ENCODE results near the gene ABCB8. TPM values are rescaled to one million over a fixed set of nuclear protein-coding genes. Genes with fewer than 3 reads are reported as not detected.

The ABCB8 gene
- polyA plus RNA-seq, 1 of the 3 experiments (the other 2 are of a cell fraction) = 36.0 TPM

- H3K27ac ChIP-seq (ENCODE audit: low read depth in 2 of 2, low read length in 1 of 2) = no peak overlapping the region
- no peaks in the 10 kb centered on the region for H3K9me3 ChIP-seq
- no peaks in the 10 kb centered on the region for H3K79me2 ChIP-seq (ENCODE audit: insufficient read depth)
- ChIA-PET CTCF (interaction anchor here (1.2 to 2.8 kb wide), 8 partner anchors 9 to 126 kb away, joined by 3 to 12 read pairs (median 6); no protein-coding TSS in a partner anchor), POLR2A (interaction anchor here (1.0 kb wide), 1 partner anchor 12 kb away, joined by 3 read pairs; no protein-coding TSS in a partner anchor)
- no peaks in the 10 kb centered on the region for H3F3A ChIP-seq (replicated peaks; ENCODE audit: insufficient read depth)
- no peak overlapping the region for H3K4me2 ChIP-seq
- H3K36me3 ChIP-seq (replicated peaks in 1 of 2; ENCODE audit: control insufficient read depth in 1 of 2, insufficient read depth in 2 of 2, low read length in 1 of 2) = no peaks in the 10 kb centered on the region
- peak; percentile 21 for DNase-seq
- H3K4me3 ChIP-seq (ENCODE audit: low read depth in 2 of 2, low read length in 1 of 2) = no peak overlapping the region
- H3K4me1 ChIP-seq (ENCODE audit: control insufficient read depth in 1 of 2, insufficient read depth in 2 of 2, low read depth in 1 of 2, low read length in 1 of 2) = peaks cover 0 to 11% of the 10 kb centered on the region in 2 experiments; a peak in 1 of 4 replicates
- H3K27me3 ChIP-seq (ENCODE audit: insufficient read depth) = no peaks in the 10 kb centered on the region
- no peak overlapping the region for H2AFZ ChIP-seq (ENCODE audit: low read depth)
- no peaks in the 10 kb centered on the region for H4K20me1 ChIP-seq (ENCODE audit: insufficient read depth)
- WGBS (ENCODE audit: low lambda C conversion rate) = 59% methylated on average over 5 of the region's 5 CpGs
- H3K9me2 ChIP-seq = no peaks in the 10 kb centered on the region
- no peak overlapping the region for H3K9ac ChIP-seq
- TF ChIP-seq MXI1 (IDR thresholded peaks at IDR 0.05; ENCODE audit: low read depth, low read length) (no peak), GABPA (IDR thresholded peaks at IDR 0.05; ENCODE audit: low read depth) (no peak), USF2 (IDR thresholded peaks at IDR 0.05; ENCODE audit: borderline replicate concordance, low read depth, low read length) (no peak)
Measured at GRCh38 chr7:150997817-150998216, 30.4 kb upstream of the ABCB8 start.

- no peak for TF ChIP-seq RAD21 (IDR thresholded peaks at IDR 0.05; ENCODE audit: low read length)
- Histone ChIP-seq H3K27ac (ENCODE audit: low read depth in 2 of 2, low read length in 1 of 2) (no peak overlapping the region), H3K9ac (no peak overlapping the region), H3K79me2 (ENCODE audit: insufficient read depth) (no peaks in the 10 kb centered on the region), H3K27me3 (ENCODE audit: insufficient read depth) (no peaks in the 10 kb centered on the region), H3K4me2 (no peak overlapping the region), H3K4me1 (ENCODE audit: control insufficient read depth in 1 of 2, insufficient read depth in 2 of 2, low read depth in 1 of 2, low read length in 1 of 2) (peaks cover 0 to 11% of the 10 kb centered on the region in 2 experiments; a peak in 1 of 4 replicates), H3K4me3 (ENCODE audit: low read depth in 2 of 2, low read length in 1 of 2) (no peak overlapping the region), H3F3A (replicated peaks; ENCODE audit: insufficient read depth) (no peaks in the 10 kb centered on the region), H3K9me3 (no peaks in the 10 kb centered on the region), H3K9me2 (no peaks in the 10 kb centered on the region), H3K36me3 (replicated peaks in 1 of 2; ENCODE audit: control insufficient read depth in 1 of 2, insufficient read depth in 2 of 2, low read length in 1 of 2) (no peaks in the 10 kb centered on the region), H4K20me1 (ENCODE audit: insufficient read depth) (no peaks in the 10 kb centered on the region), H2AFZ (ENCODE audit: low read depth) (no peak overlapping the region)
- peak; percentile 27 for DNase-seq
- 73% methylated on average over 20 of the region's 20 CpGs for WGBS (ENCODE audit: low lambda C conversion rate)
- CTCF ChIA-PET = interaction anchor here (1.2 to 2.8 kb wide), 4 partner anchors 10 to 32 kb away, joined by 3 to 12 read pairs (median 8); no protein-coding TSS in a partner anchor
- POLR2A ChIA-PET = interaction anchor here (1.0 kb wide), 1 partner anchor 13 kb away, joined by 3 read pairs; no protein-coding TSS in a partner anchor
Measured at GRCh38 chr7:150998341-150998740, 29.9 kb upstream of the ABCB8 start.

- peaks cover 0 to 11% of the 10 kb centered on the region in 2 experiments; a peak in 1 of 4 replicates for H3K4me1 ChIP-seq (ENCODE audit: control insufficient read depth in 1 of 2, insufficient read depth in 2 of 2, low read depth in 1 of 2, low read length in 1 of 2)
- TF ChIP-seq MAX (IDR thresholded peaks at IDR 0.05; ENCODE audit: low read depth) = no peak
- TF ChIP-seq EP300 (IDR thresholded peaks at IDR 0.05; ENCODE audit: borderline replicate concordance in 1 of 2, low read depth in 1 of 2, low read length in 1 of 2) = no peak
- no peak for TF ChIP-seq SMC3 (IDR thresholded peaks at IDR 0.05; ENCODE audit: low read depth, low read length)
- no peak for TF ChIP-seq JUND (IDR thresholded peaks at IDR 0.05)
- no peak for TF ChIP-seq ELF1 (IDR thresholded peaks at IDR 0.05)
- no peak for TF ChIP-seq ZBTB33 (IDR thresholded peaks at IDR 0.05; ENCODE audit: borderline replicate concordance, low read depth)
- no peak for TF ChIP-seq USF1 (IDR thresholded peaks at IDR 0.05; ENCODE audit: borderline replicate concordance, low read depth)
- no peak for TF ChIP-seq USF2 (IDR thresholded peaks at IDR 0.05; ENCODE audit: borderline replicate concordance, low read depth, low read length)
- no peak for TF ChIP-seq RXRA (IDR thresholded peaks at IDR 0.05; ENCODE audit: borderline replicate concordance, low read depth)
- no peak for TF ChIP-seq CTCF (IDR thresholded peaks at IDR 0.05)
- TF ChIP-seq TEAD4 (IDR thresholded peaks at IDR 0.05; ENCODE audit: borderline replicate concordance, insufficient read depth) = no peak
Measured at GRCh38 chr7:150999001-150999400, 29.2 kb upstream of the ABCB8 start.

More at GRCh38 chr7:150999001-150999400, 29.2 kb upstream of the ABCB8 start:
- ChIA-PET POLR2A (interaction anchor here (1.0 kb wide), 1 partner anchor 13 kb away, joined by 3 read pairs; no protein-coding TSS in a partner anchor), CTCF (interaction anchor here (1.0 to 2.8 kb wide), 4 partner anchors 9 to 19 kb away, joined by 3 to 12 read pairs (median 8); no protein-coding TSS in a partner anchor)
- no peaks in the 10 kb centered on the region for H3K27me3 ChIP-seq (ENCODE audit: insufficient read depth)
- H3K4me2 ChIP-seq = no peak overlapping the region
- H3K9me2 ChIP-seq = no peaks in the 10 kb centered on the region
- 56% methylated on average over 8 of the region's 12 CpGs for WGBS (ENCODE audit: low lambda C conversion rate)
- H2AFZ ChIP-seq (ENCODE audit: low read depth) = no peak overlapping the region
- H3K79me2 ChIP-seq (ENCODE audit: insufficient read depth) = no peaks in the 10 kb centered on the region
- no peaks in the 10 kb centered on the region for H4K20me1 ChIP-seq (ENCODE audit: insufficient read depth)
- no peaks in the 10 kb centered on the region for H3K36me3 ChIP-seq (replicated peaks in 1 of 2; ENCODE audit: control insufficient read depth in 1 of 2, insufficient read depth in 2 of 2, low read length in 1 of 2)
- H3K9ac ChIP-seq = no peak overlapping the region
- peak; percentile 20 for DNase-seq
- no peaks in the 10 kb centered on the region for H3K9me3 ChIP-seq
- no peaks in the 10 kb centered on the region for H3F3A ChIP-seq (replicated peaks; ENCODE audit: insufficient read depth)
- no peak overlapping the region for H3K4me3 ChIP-seq (ENCODE audit: low read depth in 2 of 2, low read length in 1 of 2)
- no peak overlapping the region for H3K27ac ChIP-seq (ENCODE audit: low read depth in 2 of 2, low read length in 1 of 2)

Data from SK-N-SH (cell line).